HepG2 (cell line): ENCODE results near the gene CDC42SE2. TPM values are rescaled to one million over a fixed set of nuclear protein-coding genes. Genes with fewer than 3 reads are reported as not detected.

ENCODE experiments used
- ATAC-seq: fragments of 200-7000 bp; cut with Tn5 transposase; 3 replicates; pipeline ENCODE4 v1.9.1; 2020; ENCODE audit warnings: mild to moderate bottlenecking, moderate library complexity
- BruUV-seq: library from RNA; stranded (reverse); fragments of 400-500 nt; replicated peaks from 2 replicates; lab custom pipeline; 2021; lab: Mats Ljungman, UMichigan
- CTCF ChIA-PET: fragments of 300-600 bp; formaldehyde crosslinking; extraction: SDS; loops from one replicate; lab custom pipeline; 2021; ENCODE audit warnings: low total read pairs, inconsistent platforms, low intra/inter-chr PET ratio; lab: Yijun Ruan, JAX
- POLR2A ChIA-PET: fragments of 350-600 bp; sonication (Branson Sonifier 250); formaldehyde crosslinking; loops from one replicate; lab custom pipeline; 2020; ENCODE audit warnings: antibody characterized with exemption, inconsistent platforms; lab: Yijun Ruan, JAX
- DNase-seq: peaks from one replicate; pipeline ENCODE4 v3.0.0-alpha.2; 2015; ENCODE audit warnings: low spot score
- FAIRE-seq: peaks from 3 replicates; lab custom pipeline; 2011; peaks lifted over from hg19 to GRCh38; lab: Jason Lieb, UNC
- H2AFZ ChIP-seq: one replicate; pipeline ENCODE4 v1.6.1; 2011; ENCODE audit warnings: low read length, inconsistent platforms
- H3K27ac ChIP-seq: fragments of 300-600 bp; 3 replicates; pipeline ENCODE4 v1.8.0; 2011; ENCODE audit warnings: mixed run types, mild to moderate bottlenecking, mixed read lengths, low read length, inconsistent platforms; ENCODE audit not compliant: insufficient read depth; ENCODE audit errors: extremely low read length
- H3K27me3 ChIP-seq, 2 experiments: fragments of 200-600 bp in 1 of 2; 2 replicates in 1 of 2; 3 replicates in 1 of 2; pipeline versions ENCODE4 v1.6.0 to v1.8.0; 2011; ENCODE audit warnings: low read length in 2 of 2, mild to moderate bottlenecking in 2 of 2, moderate library complexity in 2 of 2, inconsistent platforms in 1 of 2; ENCODE audit not compliant: insufficient read depth in 2 of 2, control insufficient read depth in 1 of 2
- H3K36me3 ChIP-seq, 2 experiments: fragments of 200-600 bp in 1 of 2; replicated peaks in 1 of 2; 2 replicates in 1 of 2; 3 replicates in 1 of 2; pipeline versions ENCODE4 v1.5.1 to v1.8.0; 2011; ENCODE audit warnings: low read length in 2 of 2, inconsistent platforms in 1 of 2; ENCODE audit not compliant: insufficient read depth in 2 of 2, control insufficient read depth in 1 of 2
- H3K4me1 ChIP-seq: 2 replicates; pipeline ENCODE4 v1.5.1; 2012; ENCODE audit warnings: low read length, inconsistent platforms; ENCODE audit not compliant: insufficient read depth
- H3K4me2 ChIP-seq: 2 replicates; pipeline ENCODE4 v1.6.0; 2011; ENCODE audit warnings: low read depth, low read length, inconsistent platforms
- H3K4me3 ChIP-seq, 3 experiments: fragments of 200-600 bp in 1 of 3; sonication (generic), shearing (Covaris generic) in 1 of 3; replicated peaks in 1 of 3; 2 replicates each; pipeline ENCODE4 v1.5.1; 2011 to 2016; ENCODE audit warnings: low read length in 3 of 3, inconsistent platforms in 2 of 3, low read depth in 2 of 3, mild to moderate bottlenecking in 2 of 3, control low read depth in 1 of 3, mixed read lengths in 1 of 3; ENCODE audit not compliant: insufficient read depth in 1 of 3
- H3K79me2 ChIP-seq: one replicate; pipeline ENCODE4 v1.6.1; 2011; ENCODE audit warnings: low read length, inconsistent platforms; ENCODE audit not compliant: insufficient read depth
- H3K9ac ChIP-seq: 2 replicates; pipeline ENCODE4 v1.6.0; 2011; ENCODE audit warnings: mild to moderate bottlenecking, low read depth, low read length, inconsistent platforms; ENCODE audit not compliant: insufficient read depth
- H3K9me3 ChIP-seq: 2 replicates; pipeline ENCODE4 v1.5.1; 2012; ENCODE audit warnings: mild to moderate bottlenecking, low read length
- H4K20me1 ChIP-seq: 2 replicates; pipeline ENCODE4 v1.6.0; 2011; ENCODE audit warnings: inconsistent platforms, mild to moderate bottlenecking, low read length, moderate library complexity; ENCODE audit not compliant: insufficient read depth
- CHD2 ChIP-seq: IDR thresholded peaks from 2 replicates; pipeline ENCODE4 v1.6.1; 2011; ENCODE audit warnings: low read depth, low read length, improper control_type of control experiment
- HNRNPUL1 ChIP-seq: fragments of 200-400 bp; formaldehyde crosslinking; IDR thresholded peaks from 2 replicates; pipeline ENCODE4 v1.6.1; 2017; ENCODE audit warnings: low read depth, mild to moderate bottlenecking, low read length, moderate library complexity
- KLF6 ChIP-seq: IDR thresholded peaks from 2 replicates; pipeline ENCODE4 v1.8.0; 2016; ENCODE audit warnings: missing biosample characterization, missing genetic modification reagents
- MED13 ChIP-seq: sonication (generic); formaldehyde crosslinking; IDR thresholded peaks from 2 replicates; pipeline ENCODE4 v1.5.0; 2020; ENCODE audit warnings: missing genetic modification reagents
- PRPF4 ChIP-seq: fragments of 200-400 bp; formaldehyde crosslinking; IDR thresholded peaks from 2 replicates; pipeline ENCODE4 v1.6.1; 2016; ENCODE audit warnings: low read length, low read depth; ENCODE audit not compliant: poor library complexity, severe bottlenecking
- REPIN1 ChIP-seq: sonication (generic); formaldehyde crosslinking; IDR thresholded peaks from 2 replicates; pipeline ENCODE4 v1.8.0; 2022; ENCODE audit warnings: missing genetic modification reagents, low read depth, mild to moderate bottlenecking, borderline replicate concordance
- SIN3A ChIP-seq: IDR thresholded peaks from 2 replicates; pipeline ENCODE4 v1.6.1; 2011; ENCODE audit warnings: low read depth, mild to moderate bottlenecking, control low read depth, low read length, borderline replicate concordance
- YEATS4 ChIP-seq: sonication (generic); formaldehyde crosslinking; IDR thresholded peaks from 2 replicates; pipeline ENCODE4 v1.4.0; 2020; ENCODE audit warnings: missing genetic modification reagents, borderline replicate concordance
- ZNF235 ChIP-seq: sonication (generic); formaldehyde crosslinking; IDR thresholded peaks from 2 replicates; pipeline ENCODE4 v1.8.1; 2023; ENCODE audit warnings: mild to moderate bottlenecking, missing genetic modification reagents, borderline replicate concordance
- ZNF263 ChIP-seq: sonication (generic); formaldehyde crosslinking; IDR thresholded peaks from 2 replicates; pipeline ENCODE4 v1.4.0; 2020; ENCODE audit warnings: missing genetic modification reagents
- ZNF891 ChIP-seq: sonication (generic); formaldehyde crosslinking; IDR thresholded peaks from 2 replicates; pipeline ENCODE4 v1.5.0; 2020; ENCODE audit warnings: mild to moderate bottlenecking, missing genetic modification reagents
- WGBS: methylation state at CpG from one replicate; pipeline ENCODE4 v1.1.6; 2017; ENCODE audit warnings: low lambda C conversion rate; 5-methylcytosine and 5-hydroxymethylcytosine counted together
- in situ Hi-C: cut with HindIII; loops from 2 replicates; pipeline ENCODE4 v1.10.0; 2017; ENCODE audit warnings: low pct_unique_long_range_greater_than_20kb; ENCODE audit not compliant: extremely low pct_ligation_motif_present
- intact Hi-C: fragments of 100-400 bp; cut with micrococcal nuclease; formaldehyde crosslinking; loops from one replicate; pipeline ENCODE4 v1.10.0; 2022; ENCODE audit not compliant: unreplicated experiment
- polyA plus RNA-seq, 8 experiments: library from polyadenylated mRNA; depleted of rRNA in 3 of 8; stranded (reverse) in 7 of 8; unstranded in 1 of 8; fragments of >200 nt; fragmentation: Illumina TruSeq in 4 of 8; extraction: Trizol in 4 of 8; gene quantifications; 2 replicates each; pipeline versions ENCODE4 v1.2.1 to v1.2.3, GENCODE V29; 2011 to 2016; ENCODE audit warnings: low read depth in 4 of 8, missing spikeins in 1 of 8, mixed read lengths in 1 of 8; ENCODE audit not compliant: insufficient read depth in 1 of 8
- total RNA-seq, 5 experiments: library from RNA; depleted of rRNA; stranded (reverse); fragments of >200 nt; fragmentation: Illumina TruSeq; extraction: Trizol; gene quantifications; 2 replicates each; pipeline ENCODE4 v1.2.3, GENCODE V29; 2016; ENCODE audit warnings: low read depth in 1 of 5
- TF ChIP-seq, protein P1 (sequence below): IDR thresholded peaks from 2 replicates; pipeline ENCODE4 v1.6.1; 2016; ENCODE audit warnings: missing compliant biosample characterization, missing genetic modification reagents, borderline replicate concordance
- TF ChIP-seq, protein P2 (sequence below): sonication (generic); formaldehyde crosslinking; IDR thresholded peaks from 2 replicates; pipeline ENCODE4 v1.9.0; 2021; ENCODE audit warnings: missing genetic modification reagents, borderline replicate concordance
- TF ChIP-seq, protein P3 (sequence below): sonication (generic); IDR thresholded peaks from 2 replicates; pipeline ENCODE4 v1.6.1; 2016; ENCODE audit warnings: low read depth, borderline replicate concordance
- TF ChIP-seq, protein P4 (sequence below): sonication (generic); formaldehyde crosslinking; IDR thresholded peaks from 2 replicates; pipeline ENCODE4 v1.4.0; 2020; ENCODE audit warnings: missing genetic modification reagents, low read depth, mild to moderate bottlenecking, borderline replicate concordance
- TF ChIP-seq, protein P5 (sequence below): sonication (generic); formaldehyde crosslinking; IDR thresholded peaks from 2 replicates; pipeline ENCODE4 v1.8.1; 2023; ENCODE audit warnings: mild to moderate bottlenecking, inconsistent platforms, moderate library complexity, missing genetic modification reagents, borderline replicate concordance

The CDC42SE2 gene
- total and polyA plus RNA-seq, 2 of the 13 experiments (the other 11 are each of a cell fraction or from before 2014, with no cell fraction given), result 19.6 to 25.0 TPM

DNA sequence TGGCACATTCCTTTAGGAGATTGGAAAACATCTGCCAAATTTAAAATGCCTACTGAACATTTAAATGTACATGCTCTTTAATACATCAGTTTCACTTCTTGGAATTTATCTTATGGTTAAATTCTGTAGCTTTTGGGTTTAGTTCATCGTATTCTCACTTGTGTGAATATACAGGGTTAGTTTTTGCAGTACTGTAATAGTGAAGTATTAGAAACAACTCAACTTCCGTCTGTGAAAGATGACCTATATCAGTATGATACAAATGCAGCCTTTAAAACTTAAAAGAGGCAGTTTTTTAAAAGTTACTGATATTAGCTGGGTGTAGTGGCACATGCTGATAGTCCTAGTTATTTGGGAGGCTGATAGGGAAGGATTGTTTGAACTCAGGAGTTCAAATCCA is 57.2 kb downstream of the CDC42SE2 start:
- H4K20me1 ChIP-seq, result no peaks in the 10 kb centered on the region; the same call in 1 of the 2 replicates
- H3K27ac ChIP-seq, result no peak overlapping the region
- H3K27me3 ChIP-seq, result no peaks in the 10 kb centered on the region
- no peak overlapping the region for H2AFZ ChIP-seq
- no TSS peak for BruUV-seq
- DNase-seq, result no peak
- WGBS, result 48% methylated on average over 2 of the region's 2 CpGs
- no peak overlapping the region for H3K4me3 ChIP-seq
- no peaks in the 10 kb centered on the region for H3K9me3 ChIP-seq
- TF ChIP-seq KLF6 (no peak), HNRNPUL1 (no peak), REPIN1 (no peak), ZNF263 (CRISPR knock-in tag) (no peak), ZNF891 (CRISPR knock-in tag) (no peak), ZNF235 (CRISPR knock-in tag) (no peak), MED13 (CRISPR knock-in tag) (no peak), YEATS4 (no peak), SIN3A (no peak), PRPF4 (no peak), CHD2 (no peak)
- TF ChIP-seq, protein P1, sequence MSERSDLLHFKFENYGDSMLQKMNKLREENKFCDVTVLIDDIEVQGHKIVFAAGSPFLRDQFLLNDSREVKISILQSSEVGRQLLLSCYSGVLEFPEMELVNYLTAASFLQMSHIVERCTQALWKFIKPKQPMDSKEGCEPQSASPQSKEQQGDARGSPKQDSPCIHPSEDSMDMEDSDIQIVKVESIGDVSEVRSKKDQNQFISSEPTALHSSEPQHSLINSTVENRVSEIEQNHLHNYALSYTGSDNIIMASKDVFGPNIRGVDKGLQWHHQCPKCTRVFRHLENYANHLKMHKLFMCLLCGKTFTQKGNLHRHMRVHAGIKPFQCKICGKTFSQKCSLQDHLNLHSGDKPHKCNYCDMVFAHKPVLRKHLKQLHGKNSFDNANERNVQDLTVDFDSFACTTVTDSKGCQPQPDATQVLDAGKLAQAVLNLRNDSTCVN (CRISPR knock-in tag), result no peak
- TF ChIP-seq, protein P2, sequence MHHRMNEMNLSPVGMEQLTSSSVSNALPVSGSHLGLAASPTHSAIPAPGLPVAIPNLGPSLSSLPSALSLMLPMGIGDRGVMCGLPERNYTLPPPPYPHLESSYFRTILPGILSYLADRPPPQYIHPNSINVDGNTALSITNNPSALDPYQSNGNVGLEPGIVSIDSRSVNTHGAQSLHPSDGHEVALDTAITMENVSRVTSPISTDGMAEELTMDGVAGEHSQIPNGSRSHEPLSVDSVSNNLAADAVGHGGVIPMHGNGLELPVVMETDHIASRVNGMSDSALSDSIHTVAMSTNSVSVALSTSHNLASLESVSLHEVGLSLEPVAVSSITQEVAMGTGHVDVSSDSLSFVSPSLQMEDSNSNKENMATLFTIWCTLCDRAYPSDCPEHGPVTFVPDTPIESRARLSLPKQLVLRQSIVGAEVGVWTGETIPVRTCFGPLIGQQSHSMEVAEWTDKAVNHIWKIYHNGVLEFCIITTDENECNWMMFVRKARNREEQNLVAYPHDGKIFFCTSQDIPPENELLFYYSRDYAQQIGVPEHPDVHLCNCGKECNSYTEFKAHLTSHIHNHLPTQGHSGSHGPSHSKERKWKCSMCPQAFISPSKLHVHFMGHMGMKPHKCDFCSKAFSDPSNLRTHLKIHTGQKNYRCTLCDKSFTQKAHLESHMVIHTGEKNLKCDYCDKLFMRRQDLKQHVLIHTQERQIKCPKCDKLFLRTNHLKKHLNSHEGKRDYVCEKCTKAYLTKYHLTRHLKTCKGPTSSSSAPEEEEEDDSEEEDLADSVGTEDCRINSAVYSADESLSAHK (CRISPR knock-in tag), result no peak
- TF ChIP-seq, protein P3, sequence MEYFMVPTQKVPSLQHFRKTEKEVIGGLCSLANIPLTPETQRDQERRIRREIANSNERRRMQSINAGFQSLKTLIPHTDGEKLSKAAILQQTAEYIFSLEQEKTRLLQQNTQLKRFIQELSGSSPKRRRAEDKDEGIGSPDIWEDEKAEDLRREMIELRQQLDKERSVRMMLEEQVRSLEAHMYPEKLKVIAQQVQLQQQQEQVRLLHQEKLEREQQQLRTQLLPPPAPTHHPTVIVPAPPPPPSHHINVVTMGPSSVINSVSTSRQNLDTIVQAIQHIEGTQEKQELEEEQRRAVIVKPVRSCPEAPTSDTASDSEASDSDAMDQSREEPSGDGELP, result no peak
- TF ChIP-seq, protein P4, sequence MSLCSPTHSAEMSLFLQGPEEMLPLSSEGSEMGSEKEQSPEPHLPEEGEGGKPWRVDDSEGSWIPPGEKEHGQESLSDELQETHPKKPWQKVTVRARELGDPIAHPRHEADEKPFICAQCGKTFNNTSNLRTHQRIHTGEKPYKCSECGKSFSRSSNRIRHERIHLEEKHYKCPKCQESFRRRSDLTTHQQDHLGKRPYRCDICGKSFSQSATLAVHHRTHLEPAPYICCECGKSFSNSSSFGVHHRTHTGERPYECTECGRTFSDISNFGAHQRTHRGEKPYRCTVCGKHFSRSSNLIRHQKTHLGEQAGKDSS, result no peak
- TF ChIP-seq, protein P5, sequence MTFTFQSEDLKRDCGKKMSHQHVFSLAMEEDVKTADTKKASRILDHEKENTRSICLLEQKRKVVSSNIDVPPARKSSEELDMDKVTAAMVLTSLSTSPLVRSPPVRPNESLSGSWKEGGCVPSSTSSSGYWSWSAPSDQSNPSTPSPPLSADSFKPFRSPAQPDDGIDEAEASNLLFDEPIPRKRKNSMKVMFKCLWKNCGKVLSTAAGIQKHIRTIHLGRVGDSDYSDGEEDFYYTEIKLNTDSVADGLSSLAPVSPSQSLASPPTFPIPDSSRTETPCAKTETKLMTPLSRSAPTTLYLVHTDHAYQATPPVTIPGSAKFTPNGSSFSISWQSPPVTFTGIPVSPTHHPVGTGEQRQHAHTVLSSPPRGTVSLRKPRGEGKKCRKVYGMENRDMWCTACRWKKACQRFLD (CRISPR knock-in tag), result no peak
- POLR2A ChIA-PET, result no interaction called here
- intact Hi-C loops, result no loop called here
- no peak overlapping the region for H3K9ac ChIP-seq
- H3K36me3 ChIP-seq, result peaks cover 2 to 8% of the 10 kb centered on the region in 2 experiments; a peak in 3 of 5 replicates
- H3K4me2 ChIP-seq, result no peak overlapping the region
- no peak for FAIRE-seq
- ATAC-seq, result no peak
- H3K79me2 ChIP-seq, result peaks cover 53% of the 10 kb centered on the region
- in situ Hi-C loops, result no loop called here
- CTCF ChIA-PET, result no interaction called here
- H3K4me1 ChIP-seq, result no peaks in the 10 kb centered on the region
